Fibroblast of lung (primary cell): ENCODE results near the gene SYTL3.
"Not testable (repeated sequence)": the region's sequence is repeated elsewhere in the genome, so short reads cannot be mapped to it uniquely, and the experiment has no call there.

Source experiments
- CTCF ChIP-seq, 2 donors: IDR thresholded peaks in 1 of 2; conservative IDR thresholded peaks in 1 of 2; 1 replicate in 1 of 2; 2 replicates in 1 of 2; pipeline ENCODE4 v1.5.1; 2011 to 2012; ENCODE audit warnings: low read length in 2 of 2, control low read depth in 1 of 2, inconsistent platforms in 1 of 2, low read depth in 1 of 2, mild to moderate bottlenecking in 1 of 2
- EZH2 ChIP-seq: IDR thresholded peaks from 2 replicates; pipeline ENCODE4 v1.5.1; 2012; ENCODE audit warnings: low read length, control low read depth, mild to moderate bottlenecking; ENCODE audit errors: missing control alignments

- not testable (repeated sequence) for TF ChIP-seq CTCF (conservative IDR thresholded peaks at IDR 0.05 in 1 of 2, IDR thresholded peaks at IDR 0.05 in 1 of 2; ENCODE audit: low read depth in 1 of 2, low read length in 2 of 2); EZH2
Measured at GRCh38 chr6:158792505-158792904, 142.7 kb downstream of the SYTL3 start.
